Activated CD8-positive, alpha-beta memory T cell treated with anti-CD3 and anti-CD28 coated beads for 1 hour (primary cell): Measurements from ENCODE around the gene CATSPER2.
"Not testable (repeated sequence)": the region's sequence is repeated elsewhere in the genome, so short reads cannot be mapped to it uniquely, and the experiment has no call there.

Experiments
- DNase-seq, 2 donors: peaks; one replicate each; pipeline ENCODE4 v3.0.0-alpha.2; 2020; ENCODE audit warnings: low read depth in 1 of 2; ENCODE audit errors: extremely low read depth in 1 of 2

CATSPER2 gene

GRCh38 chr15:43593328-43594190, 55.1 kb downstream of the CATSPER2 start, which contains the start of gene CKMT1B:
Gene CKMT1B (plus strand): TSS chr15:43594027. CDS start chr15:43594219, 192 bp downstream.
- DNase-seq = not testable (repeated sequence)

GRCh38 chr15:43592841-43593240, 55.8 kb downstream of the CATSPER2 start:
- DNase-seq = not testable (repeated sequence)

DNA sequence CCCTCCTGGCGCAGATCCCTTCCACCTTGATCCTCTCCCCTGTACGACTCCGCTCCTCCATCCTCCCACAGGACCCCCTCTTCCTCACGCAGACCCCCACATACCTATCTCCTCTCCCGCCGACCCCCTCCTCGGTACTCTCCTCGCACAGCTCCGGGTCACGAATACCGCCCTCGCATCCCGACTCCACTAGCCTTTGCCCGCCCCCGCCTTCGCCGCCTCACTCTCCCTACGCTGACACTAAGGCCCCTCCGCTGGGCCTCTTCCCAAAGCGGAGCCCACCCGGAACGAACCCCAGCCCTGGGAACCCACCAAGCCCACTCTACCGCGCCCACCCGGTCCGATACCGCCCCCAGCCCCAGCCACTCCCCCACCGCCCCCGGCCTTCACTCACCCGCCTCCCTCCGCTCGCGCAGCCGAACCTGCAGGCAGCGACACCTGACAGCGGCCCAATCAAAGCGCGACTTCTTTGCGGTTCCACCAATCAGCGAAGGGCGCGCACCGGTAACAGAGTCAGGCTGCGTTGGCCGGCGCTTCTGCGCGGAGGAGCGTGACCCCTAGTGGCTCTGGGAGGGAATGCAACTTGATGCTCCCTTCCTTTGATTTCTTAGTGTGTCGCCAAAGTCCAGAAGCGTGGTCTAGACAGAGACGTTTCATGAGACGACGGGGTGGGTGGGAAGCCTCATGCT, 58.7 kb downstream of the CATSPER2 start, which contains the start of gene PPIP5K1:
Gene PPIP5K1, minus strand, starts transcription at position 431 of the 689 bp plus-strand sequence. CDS start 5,704 bp downstream, outside the sequence.
- DNase-seq = not testable (repeated sequence)
